ENCODE data around the gene BHLHE40.
"Not testable (repeated sequence)": the region's sequence is repeated elsewhere in the genome, so short reads cannot be mapped to it uniquely, and the experiment has no call there.

DNA sequence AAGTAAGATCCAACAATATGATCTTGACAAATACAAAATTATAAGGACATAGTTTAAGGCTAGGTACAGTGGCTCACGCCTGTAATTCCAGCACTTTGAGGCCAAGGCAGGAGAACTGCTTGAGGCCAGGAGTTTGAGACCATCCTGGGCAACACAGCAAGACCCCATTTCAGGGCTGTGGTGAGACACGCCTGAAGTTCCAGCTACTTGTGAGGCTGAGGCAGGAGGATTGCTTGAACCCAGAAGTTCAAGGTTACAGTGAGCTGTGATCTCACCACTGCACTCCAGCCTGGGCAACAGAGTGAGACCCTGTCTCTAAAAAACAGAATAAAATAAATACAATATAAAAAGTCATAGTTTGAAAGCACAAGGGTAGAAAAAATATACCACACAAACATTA, 17.4 kb upstream of the BHLHE40 start:
- TF ChIP-seq, protein P1, sequence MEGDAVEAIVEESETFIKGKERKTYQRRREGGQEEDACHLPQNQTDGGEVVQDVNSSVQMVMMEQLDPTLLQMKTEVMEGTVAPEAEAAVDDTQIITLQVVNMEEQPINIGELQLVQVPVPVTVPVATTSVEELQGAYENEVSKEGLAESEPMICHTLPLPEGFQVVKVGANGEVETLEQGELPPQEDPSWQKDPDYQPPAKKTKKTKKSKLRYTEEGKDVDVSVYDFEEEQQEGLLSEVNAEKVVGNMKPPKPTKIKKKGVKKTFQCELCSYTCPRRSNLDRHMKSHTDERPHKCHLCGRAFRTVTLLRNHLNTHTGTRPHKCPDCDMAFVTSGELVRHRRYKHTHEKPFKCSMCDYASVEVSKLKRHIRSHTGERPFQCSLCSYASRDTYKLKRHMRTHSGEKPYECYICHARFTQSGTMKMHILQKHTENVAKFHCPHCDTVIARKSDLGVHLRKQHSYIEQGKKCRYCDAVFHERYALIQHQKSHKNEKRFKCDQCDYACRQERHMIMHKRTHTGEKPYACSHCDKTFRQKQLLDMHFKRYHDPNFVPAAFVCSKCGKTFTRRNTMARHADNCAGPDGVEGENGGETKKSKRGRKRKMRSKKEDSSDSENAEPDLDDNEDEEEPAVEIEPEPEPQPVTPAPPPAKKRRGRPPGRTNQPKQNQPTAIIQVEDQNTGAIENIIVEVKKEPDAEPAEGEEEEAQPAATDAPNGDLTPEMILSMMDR (IDR thresholded peaks at IDR 0.05 in 2 of 3, conservative IDR thresholded peaks at IDR 0.05 in 1 of 3; ENCODE audit: borderline replicate concordance in 1 of 3, insufficient read depth in 1 of 3, low read depth in 2 of 3, low read length in 2 of 3): not testable (repeated sequence)
- not testable (repeated sequence) for TF ChIP-seq YY1 (IDR thresholded peaks at IDR 0.05; ENCODE audit: extremely low read depth, insufficient replicate concordance, low read depth, low read length); SP1 (IDR thresholded peaks at IDR 0.05; ENCODE audit: low read depth); POLR2AphosphoS5 (IDR thresholded peaks at IDR 0.05; ENCODE audit: low read depth, low read length); RAD21 (IDR thresholded peaks at IDR 0.05; ENCODE audit: low read depth); SRF (IDR thresholded peaks at IDR 0.05; ENCODE audit: low read depth); EZH2 (IDR thresholded peaks at IDR 0.05); POLR2A (IDR thresholded peaks at IDR 0.05; ENCODE audit: borderline replicate concordance, extremely low read depth, insufficient read depth, insufficient read length); EZH2phosphoT487 (IDR thresholded peaks at IDR 0.05; ENCODE audit: borderline replicate concordance); CEBPB (IDR thresholded peaks at IDR 0.05; ENCODE audit: low read depth); SIN3A (IDR thresholded peaks at IDR 0.05; ENCODE audit: low read depth)
- TF ChIP-seq, protein P2, sequence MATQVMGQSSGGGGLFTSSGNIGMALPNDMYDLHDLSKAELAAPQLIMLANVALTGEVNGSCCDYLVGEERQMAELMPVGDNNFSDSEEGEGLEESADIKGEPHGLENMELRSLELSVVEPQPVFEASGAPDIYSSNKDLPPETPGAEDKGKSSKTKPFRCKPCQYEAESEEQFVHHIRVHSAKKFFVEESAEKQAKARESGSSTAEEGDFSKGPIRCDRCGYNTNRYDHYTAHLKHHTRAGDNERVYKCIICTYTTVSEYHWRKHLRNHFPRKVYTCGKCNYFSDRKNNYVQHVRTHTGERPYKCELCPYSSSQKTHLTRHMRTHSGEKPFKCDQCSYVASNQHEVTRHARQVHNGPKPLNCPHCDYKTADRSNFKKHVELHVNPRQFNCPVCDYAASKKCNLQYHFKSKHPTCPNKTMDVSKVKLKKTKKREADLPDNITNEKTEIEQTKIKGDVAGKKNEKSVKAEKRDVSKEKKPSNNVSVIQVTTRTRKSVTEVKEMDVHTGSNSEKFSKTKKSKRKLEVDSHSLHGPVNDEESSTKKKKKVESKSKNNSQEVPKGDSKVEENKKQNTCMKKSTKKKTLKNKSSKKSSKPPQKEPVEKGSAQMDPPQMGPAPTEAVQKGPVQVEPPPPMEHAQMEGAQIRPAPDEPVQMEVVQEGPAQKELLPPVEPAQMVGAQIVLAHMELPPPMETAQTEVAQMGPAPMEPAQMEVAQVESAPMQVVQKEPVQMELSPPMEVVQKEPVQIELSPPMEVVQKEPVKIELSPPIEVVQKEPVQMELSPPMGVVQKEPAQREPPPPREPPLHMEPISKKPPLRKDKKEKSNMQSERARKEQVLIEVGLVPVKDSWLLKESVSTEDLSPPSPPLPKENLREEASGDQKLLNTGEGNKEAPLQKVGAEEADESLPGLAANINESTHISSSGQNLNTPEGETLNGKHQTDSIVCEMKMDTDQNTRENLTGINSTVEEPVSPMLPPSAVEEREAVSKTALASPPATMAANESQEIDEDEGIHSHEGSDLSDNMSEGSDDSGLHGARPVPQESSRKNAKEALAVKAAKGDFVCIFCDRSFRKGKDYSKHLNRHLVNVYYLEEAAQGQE (IDR thresholded peaks at IDR 0.05; ENCODE audit: low read depth): not testable (repeated sequence)
- TF ChIP-seq, protein P3, sequence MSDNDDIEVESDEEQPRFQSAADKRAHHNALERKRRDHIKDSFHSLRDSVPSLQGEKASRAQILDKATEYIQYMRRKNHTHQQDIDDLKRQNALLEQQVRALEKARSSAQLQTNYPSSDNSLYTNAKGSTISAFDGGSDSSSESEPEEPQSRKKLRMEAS (IDR thresholded peaks at IDR 0.05): not testable (repeated sequence)
- TF ChIP-seq, protein P4, sequence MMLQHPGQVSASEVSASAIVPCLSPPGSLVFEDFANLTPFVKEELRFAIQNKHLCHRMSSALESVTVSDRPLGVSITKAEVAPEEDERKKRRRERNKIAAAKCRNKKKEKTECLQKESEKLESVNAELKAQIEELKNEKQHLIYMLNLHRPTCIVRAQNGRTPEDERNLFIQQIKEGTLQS (IDR thresholded peaks at IDR 0.05): not testable (repeated sequence)

All from HCT116 (cell line).